SJCRH30 (cell line): ENCODE measurements around the gene GANAB. TPM values are rescaled to one million over a fixed set of nuclear protein-coding genes. Genes with fewer than 3 reads are reported as not detected.
A peak's percentile ranks its signal among the peaks of the same experiment; 100 is the strongest.
"Not testable (repeated sequence)": the region's sequence is repeated elsewhere in the genome, so short reads cannot be mapped to it uniquely, and the experiment has no call there.

ENCODE experiments used
- DNase-seq, 2 experiments: peaks; one replicate each; pipeline ENCODE4 v3.0.0-alpha.2; 2015 to 2020
- H3K27ac ChIP-seq: fragments of 250-450 bp; sonication (Bioruptor Pico); 2 replicates; pipeline ENCODE4 v1.5.1; 2020; ENCODE audit warnings: mild to moderate bottlenecking, moderate library complexity
- H3K27me3 ChIP-seq: fragments of 250-450 bp; sonication (Bioruptor Pico); 2 replicates; pipeline ENCODE4 v1.5.1; 2020; ENCODE audit warnings: mild to moderate bottlenecking, moderate library complexity
- H3K36me3 ChIP-seq: fragments of 250-450 bp; sonication (Bioruptor Pico); 2 replicates; pipeline ENCODE4 v1.5.1; 2020; ENCODE audit warnings: mild to moderate bottlenecking, moderate library complexity
- H3K4me1 ChIP-seq: fragments of 250-450 bp; sonication (Bioruptor Pico); 2 replicates; pipeline ENCODE4 v1.5.1; 2020; ENCODE audit warnings: mild to moderate bottlenecking, moderate library complexity
- H3K4me3 ChIP-seq: fragments of 250-450 bp; sonication (Bioruptor Pico); 2 replicates; pipeline ENCODE4 v1.5.1; 2020; ENCODE audit warnings: mild to moderate bottlenecking, moderate library complexity
- H3K9me3 ChIP-seq: fragments of 250-450 bp; sonication (Bioruptor Pico); replicated peaks from 2 replicates; pipeline ENCODE4 v1.5.1; 2020; ENCODE audit warnings: mild to moderate bottlenecking, moderate library complexity
- total RNA-seq: library from RNA; depleted of rRNA; stranded (reverse); fragments of >200 nt; shearing (Covaris generic); gene quantifications from 2 replicates; pipeline ENCODE4 v1.2.3, GENCODE V29; 2014

Gene GANAB
- total RNA-seq, 1 experiment from 2014 or later, result 210 TPM

DNA sequence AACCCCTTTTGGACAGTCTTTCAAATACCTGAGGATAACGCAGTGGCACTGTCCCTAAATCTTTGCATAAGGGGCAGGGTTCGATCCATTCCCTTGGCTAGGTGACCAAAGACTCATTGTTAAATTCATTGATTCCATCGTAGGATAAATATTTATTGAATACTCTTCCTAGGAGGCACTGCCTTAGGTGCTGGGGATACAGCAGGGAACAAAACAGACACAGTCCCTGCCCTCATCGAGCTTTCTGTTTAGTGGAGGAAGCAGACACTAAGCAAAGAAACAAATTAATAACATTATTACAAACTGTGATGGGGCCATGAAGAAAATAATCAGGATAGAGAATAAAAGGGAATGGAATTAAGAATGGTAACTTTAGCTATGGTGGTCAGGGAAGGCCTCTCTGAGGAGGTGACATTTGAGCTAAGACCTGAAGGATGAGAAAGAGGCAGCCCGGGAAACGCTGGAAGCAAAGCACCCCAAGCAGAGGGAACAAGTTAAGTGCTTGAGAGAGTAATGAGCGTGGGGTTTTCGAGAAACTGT lies 25.3 kb downstream of the GANAB start:
- no peaks in the 10 kb centered on the region for H3K27me3 ChIP-seq
- peaks cover 5% of the 10 kb centered on the region for H3K4me1 ChIP-seq
- no peak for DNase-seq

DNA sequence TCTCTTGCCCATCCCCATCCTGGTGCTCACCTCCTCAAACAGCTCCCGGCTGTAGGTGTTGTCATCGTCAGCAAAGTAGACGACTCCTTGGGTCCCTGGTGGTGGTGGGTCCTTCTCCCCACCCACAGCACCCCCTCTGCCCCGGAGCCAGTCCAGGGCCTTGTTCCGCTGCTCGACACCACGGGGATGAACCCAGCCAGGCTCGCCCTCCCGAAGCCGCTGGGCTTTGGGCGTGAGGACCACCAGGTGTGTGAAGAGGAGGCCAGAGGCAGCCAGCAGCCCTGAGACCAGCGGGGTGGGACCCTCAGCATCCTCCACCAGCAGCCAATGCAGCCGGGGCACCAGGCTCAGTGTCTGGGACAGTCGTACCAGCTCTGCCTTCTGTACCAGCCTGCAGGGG lies 29.5 kb downstream of the GANAB start:
- not testable (repeated sequence) for H3K4me1 ChIP-seq, DNase-seq, H3K9me3 ChIP-seq, H3K27ac ChIP-seq, H3K36me3 ChIP-seq, H3K4me3 ChIP-seq, H3K27me3 ChIP-seq

More for the DNA sequence above, 25.3 kb downstream of the GANAB start:
- Histone ChIP-seq H3K27ac (peak overlapping the region; percentile 51), H3K9me3 (no peaks in the 10 kb centered on the region), H3K36me3 (peaks cover 8% of the 10 kb centered on the region), H3K4me3 (peak overlapping the region; percentile 69)

DNA sequence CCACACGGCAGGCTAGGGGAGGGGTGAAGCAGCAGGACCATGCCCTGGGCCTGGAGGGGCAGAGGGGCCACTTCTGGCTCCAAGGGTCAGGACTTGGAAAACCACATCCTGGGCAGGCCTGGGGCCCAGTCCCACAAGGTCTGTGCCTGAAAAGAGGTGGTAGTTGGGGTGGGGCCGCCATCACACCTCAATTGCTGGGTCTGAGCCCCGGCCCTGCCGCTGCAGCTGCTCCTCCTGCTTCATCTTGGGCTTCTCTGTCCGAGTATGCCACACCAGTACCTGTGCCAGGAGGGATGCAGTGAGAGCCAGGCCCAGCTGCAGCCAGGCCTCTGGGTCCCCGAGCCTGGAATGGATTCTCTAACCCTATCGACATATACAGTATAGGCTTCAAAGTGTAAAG lies 30.9 kb downstream of the GANAB start:
- Histone ChIP-seq H3K36me3 (no peaks in the 10 kb centered on the region), H3K9me3 (no peaks in the 10 kb centered on the region), H3K4me1 (no peaks in the 10 kb centered on the region), H3K27me3 (no peaks in the 10 kb centered on the region), H3K4me3 (no peak overlapping the region), H3K27ac (no peak overlapping the region)
- no peak for DNase-seq

DNA sequence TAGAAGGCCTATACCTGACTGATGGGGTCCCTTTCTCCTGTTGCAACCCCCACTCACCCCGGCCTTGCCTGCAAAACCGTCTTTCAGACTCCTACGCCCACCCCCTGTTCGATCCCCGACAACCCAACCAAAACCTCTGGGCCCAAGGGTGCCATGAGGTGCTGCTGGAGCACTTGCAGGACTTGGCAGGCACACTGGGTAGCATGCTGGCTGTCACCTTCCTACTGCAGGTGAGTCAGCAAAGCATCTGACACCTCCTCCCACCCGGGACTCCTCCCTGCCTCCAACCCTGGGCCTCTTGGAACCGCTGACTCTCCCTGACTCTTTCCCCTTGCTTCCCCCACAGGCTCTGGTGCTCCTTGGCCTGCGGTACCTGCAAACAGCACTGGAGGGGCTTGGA lies 32.1 kb downstream of the GANAB start:
- H3K4me3 ChIP-seq, result no peak overlapping the region
- no peaks in the 10 kb centered on the region for H3K9me3 ChIP-seq
- no peak for DNase-seq
- H3K36me3 ChIP-seq, result no peaks in the 10 kb centered on the region
- H3K27ac ChIP-seq, result no peak overlapping the region
- H3K27me3 ChIP-seq, result no peaks in the 10 kb centered on the region
- H3K4me1 ChIP-seq, result no peaks in the 10 kb centered on the region

DNA sequence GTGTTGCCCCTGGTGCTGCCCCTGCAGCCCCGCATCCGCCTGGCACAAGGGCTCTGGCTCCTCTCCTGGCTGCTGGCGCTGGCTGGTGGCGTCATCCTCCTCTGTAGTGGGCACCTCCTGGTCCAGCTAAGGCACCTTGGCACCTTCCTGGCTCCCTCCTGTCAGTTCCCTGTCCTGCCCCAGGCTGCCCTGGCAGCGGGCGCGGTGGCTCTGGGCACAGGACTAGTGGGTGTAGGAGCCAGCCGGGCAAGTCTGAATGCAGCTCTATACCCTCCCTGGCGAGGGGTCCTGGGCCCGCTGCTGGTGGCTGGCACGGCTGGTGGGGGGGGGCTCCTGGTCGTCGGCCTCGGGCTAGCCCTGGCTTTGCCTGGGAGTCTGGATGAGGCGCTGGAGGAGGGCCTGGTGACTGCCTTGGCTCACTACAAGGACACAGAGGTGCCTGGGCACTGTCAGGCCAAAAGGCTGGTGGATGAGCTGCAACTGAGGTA lies 33.1 kb downstream of the GANAB start:
- no peak overlapping the region for H3K27ac ChIP-seq
- no peaks in the 10 kb centered on the region for H3K9me3 ChIP-seq
- DNase-seq, result no peak
- peak overlapping the region; percentile 79; the same call in 1 of the 2 replicates for H3K4me3 ChIP-seq
- H3K27me3 ChIP-seq, result no peaks in the 10 kb centered on the region
- H3K36me3 ChIP-seq, result no peaks in the 10 kb centered on the region
- H3K4me1 ChIP-seq, result no peaks in the 10 kb centered on the region

DNA sequence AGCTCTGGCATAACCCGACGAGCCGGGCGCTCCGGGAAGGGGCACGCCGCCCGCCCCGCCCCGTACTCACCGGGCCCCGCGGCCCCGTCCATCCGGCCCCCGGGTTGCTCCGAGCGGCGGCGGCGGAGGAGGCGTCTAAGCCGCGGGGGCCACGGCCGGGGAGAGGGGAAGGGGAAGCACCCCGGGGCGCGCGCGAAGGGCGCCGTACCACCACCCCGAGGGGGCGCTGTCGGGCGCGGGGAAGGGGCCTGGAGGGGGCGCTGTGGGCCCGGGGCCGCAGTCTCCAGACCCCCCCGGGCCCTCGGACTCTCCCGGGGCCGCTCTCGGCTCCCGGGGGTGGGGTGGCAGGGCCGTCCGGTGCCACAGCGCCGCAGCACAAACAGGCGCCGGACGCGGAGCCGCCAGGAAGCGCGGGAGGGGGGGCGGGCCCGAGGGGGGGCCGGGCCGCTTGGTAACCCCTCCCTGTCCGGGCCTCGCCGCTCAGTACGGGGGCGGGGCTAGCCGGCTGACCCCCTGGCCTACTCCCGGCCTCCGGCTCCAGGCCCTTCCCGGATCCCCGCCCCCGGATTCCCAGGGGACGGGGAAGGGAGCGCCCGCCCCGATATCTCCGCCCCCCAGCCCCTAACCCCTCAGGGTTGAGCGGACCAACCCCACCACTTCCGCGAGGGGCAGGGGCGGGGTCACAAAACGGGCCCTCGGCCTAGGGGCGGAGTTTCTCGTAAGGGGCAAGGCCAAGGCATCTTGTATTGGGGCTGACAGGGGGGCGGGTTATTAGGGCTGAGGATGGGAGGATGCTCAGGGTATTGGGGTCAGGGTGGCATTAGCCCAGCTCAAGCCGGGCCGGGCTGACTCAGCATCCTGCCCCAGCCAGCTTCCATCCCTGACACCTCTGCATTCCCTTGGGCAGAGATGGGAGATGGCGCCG lies 33.8 kb downstream of the GANAB start, which contains the start of the genes EML3 and ROM1:
Gene EML3 (minus strand): TSS at position 410 of the 925 bp plus-strand sequence. CDS start 318 bp downstream, at position 92.
Gene ROM1 (plus strand): TSS at position 892 of the 925 bp plus-strand sequence. CDS start 25 bp downstream, at position 917.
- H3K27me3 ChIP-seq, result no peaks in the 10 kb centered on the region
- no peaks in the 10 kb centered on the region for H3K4me1 ChIP-seq
- peak within 1 kb of the TSS; percentile 79 for H3K4me3 ChIP-seq
- peak within 1 kb of the TSS; percentile 45 for H3K27ac ChIP-seq
- H3K9me3 ChIP-seq, result no peaks in the 10 kb centered on the region
- peak; percentile 94 for DNase-seq
- no peaks in the 10 kb centered on the region for H3K36me3 ChIP-seq

DNA sequence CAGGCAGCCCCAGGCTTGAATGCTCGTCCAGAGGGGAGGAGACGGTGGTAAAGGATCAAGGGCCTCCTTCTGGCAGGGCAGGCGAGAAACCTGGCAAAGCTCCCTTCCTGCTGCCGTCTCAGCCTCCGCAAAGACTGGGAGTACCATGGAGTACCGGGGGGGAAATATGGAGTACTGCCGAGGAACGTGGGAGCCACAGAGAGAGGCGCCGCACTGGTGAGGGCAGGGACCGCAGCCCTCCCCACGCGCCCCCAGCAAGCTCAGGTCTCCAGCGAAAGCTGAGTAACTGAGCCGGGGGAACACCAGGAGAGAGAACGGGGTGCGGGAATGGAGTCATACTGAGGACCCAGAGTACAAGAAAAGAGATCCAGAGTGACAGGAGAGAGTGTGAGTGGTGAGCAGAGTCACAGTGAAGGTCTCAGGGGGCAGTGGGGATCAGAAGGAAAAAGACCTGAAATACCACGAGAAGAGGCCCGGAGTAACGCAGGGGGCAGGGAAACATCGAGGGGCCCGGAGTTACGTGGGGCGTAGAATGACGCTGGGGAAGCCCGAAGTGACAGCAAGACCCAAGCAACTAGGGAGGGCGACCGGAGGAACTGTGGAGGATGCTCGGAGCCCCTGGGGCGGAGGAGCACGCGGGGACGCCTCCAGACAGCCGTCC lies 34.6 kb downstream of the GANAB start:
- peak; percentile 54 to 62 for DNase-seq
- H3K27ac ChIP-seq, result peak overlapping the region; percentile 45
- H3K36me3 ChIP-seq, result no peaks in the 10 kb centered on the region

DNA sequence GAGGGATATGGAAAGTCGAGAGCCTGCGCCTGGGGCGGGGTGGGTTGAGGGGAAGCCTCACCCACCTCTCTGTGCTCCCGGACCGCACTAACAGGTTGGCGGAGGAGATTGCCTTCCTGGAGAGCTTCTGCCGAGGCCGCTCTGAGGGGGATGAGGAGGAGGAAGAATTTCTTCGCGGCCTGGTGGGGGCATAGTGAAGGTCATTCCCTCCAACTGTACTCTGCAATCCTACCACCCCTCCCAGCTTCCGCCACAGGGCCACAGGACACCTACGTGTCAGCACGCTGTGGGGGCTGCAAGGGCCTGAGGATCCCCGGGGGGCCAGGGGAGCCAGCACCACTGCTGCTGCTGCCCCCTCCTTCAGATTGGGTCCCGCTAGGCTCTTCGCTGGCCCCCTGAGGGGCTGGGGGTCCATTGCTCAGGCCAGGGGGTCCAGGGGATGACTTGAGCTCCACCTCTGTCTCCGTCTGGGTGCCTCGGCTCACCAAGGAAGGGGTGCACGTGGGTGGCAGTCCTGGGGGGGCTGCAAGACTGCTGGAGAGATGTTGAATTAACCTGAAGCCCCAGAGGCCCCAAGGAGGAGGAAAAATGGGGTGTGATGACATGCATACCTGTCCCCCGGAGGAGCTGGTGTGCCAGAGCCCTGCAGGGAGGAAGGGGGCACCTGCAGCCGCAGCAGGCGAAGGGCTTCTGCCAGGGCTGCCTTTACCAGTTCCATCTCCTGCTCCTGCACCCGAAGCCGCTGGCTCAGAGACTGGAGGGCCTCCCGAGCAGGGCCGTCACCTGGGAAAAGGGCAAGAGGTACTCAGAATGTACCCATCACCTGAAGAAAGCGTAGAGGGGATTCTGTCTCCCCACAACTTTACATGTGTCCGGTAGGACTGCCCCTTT lies 35.4 kb downstream of the GANAB start:
- Histone ChIP-seq H3K4me3 (peak overlapping the region; percentile 79), H3K36me3 (no peaks in the 10 kb centered on the region), H3K9me3 (no peaks in the 10 kb centered on the region), H3K4me1 (no peaks in the 10 kb centered on the region), H3K27ac (peak overlapping the region; percentile 45; the same call in 1 of the 2 replicates), H3K27me3 (no peaks in the 10 kb centered on the region)
- DNase-seq, result no peak

More for the DNA sequence above, 34.6 kb downstream of the GANAB start:
- peak overlapping the region; percentile 79 for H3K4me3 ChIP-seq
- no peaks in the 10 kb centered on the region for H3K4me1 ChIP-seq
- H3K9me3 ChIP-seq, result no peaks in the 10 kb centered on the region
- H3K27me3 ChIP-seq, result no peaks in the 10 kb centered on the region

DNA sequence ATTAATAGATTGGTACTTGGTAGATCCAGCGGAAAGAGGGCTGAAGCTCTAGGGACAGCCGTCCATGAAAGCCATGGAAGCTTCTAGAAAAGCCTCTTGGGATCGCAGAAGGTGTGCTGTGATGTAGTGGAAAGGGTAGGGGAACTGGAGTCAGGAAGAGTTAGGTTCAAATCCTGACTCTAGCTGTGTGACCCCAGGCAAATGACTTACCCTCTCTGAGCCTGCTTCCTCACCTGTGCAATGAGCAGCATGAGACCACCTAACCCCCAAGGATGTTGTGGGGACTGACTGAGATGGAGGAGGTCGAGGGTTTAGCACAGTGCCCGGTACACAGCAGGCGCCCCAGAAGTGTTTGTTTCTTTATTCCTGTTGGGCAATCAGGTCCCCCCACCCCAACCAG lies 36.0 kb downstream of the GANAB start:
- H3K9me3 ChIP-seq, result no peaks in the 10 kb centered on the region
- H3K4me1 ChIP-seq, result no peaks in the 10 kb centered on the region
- no peaks in the 10 kb centered on the region for H3K36me3 ChIP-seq
- no peaks in the 10 kb centered on the region for H3K27me3 ChIP-seq
- H3K4me3 ChIP-seq, result no peak overlapping the region
- H3K27ac ChIP-seq, result no peak overlapping the region
- no peak for DNase-seq

DNA sequence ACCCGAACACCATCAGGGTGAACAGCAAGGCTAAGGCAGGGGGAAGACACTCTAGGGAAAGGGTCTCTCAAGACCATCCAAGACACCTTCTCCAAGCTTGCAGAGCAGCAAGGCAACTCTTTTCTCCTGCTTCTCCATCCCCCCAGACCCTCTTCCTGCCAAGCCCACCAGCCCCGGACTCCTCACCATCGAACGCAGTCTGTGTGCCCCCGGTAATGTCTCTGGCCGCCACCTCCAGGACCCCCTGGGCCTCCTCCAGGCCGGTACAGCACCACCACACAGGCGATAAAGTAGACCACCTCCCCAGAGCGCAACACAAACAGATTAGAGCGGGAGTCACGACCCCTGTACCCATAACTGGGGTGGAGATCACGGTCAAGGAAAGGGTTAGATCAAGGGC lies 37.6 kb downstream of the GANAB start:
- no peak for DNase-seq
- H3K9me3 ChIP-seq, result no peaks in the 10 kb centered on the region
- no peaks in the 10 kb centered on the region for H3K36me3 ChIP-seq
- H3K4me1 ChIP-seq, result no peaks in the 10 kb centered on the region
- no peaks in the 10 kb centered on the region for H3K27me3 ChIP-seq
- no peak overlapping the region for H3K4me3 ChIP-seq
- no peak overlapping the region for H3K27ac ChIP-seq

DNA sequence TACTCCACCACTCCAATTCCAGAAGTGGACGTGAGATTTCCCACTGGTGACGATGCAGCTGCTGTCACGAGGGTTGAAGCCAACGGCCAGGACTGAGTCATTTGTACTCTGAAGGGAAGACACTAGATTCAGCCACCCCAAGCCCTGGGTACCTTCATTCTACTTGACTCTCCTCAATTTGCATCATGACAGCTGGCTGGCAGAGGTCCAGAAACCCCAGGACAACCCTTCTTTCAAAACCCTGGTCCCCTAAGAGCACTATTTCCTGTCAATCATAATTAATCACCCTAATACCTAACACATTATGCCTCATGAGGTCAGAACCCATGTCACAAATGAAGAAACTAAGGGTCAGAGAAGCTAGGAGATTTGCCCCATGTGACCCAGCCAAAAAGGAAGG lies 38.7 kb downstream of the GANAB start:
- no peak overlapping the region for H3K4me3 ChIP-seq
- H3K9me3 ChIP-seq, result no peaks in the 10 kb centered on the region
- H3K36me3 ChIP-seq, result no peaks in the 10 kb centered on the region
- no peaks in the 10 kb centered on the region for H3K27me3 ChIP-seq
- no peak overlapping the region for H3K27ac ChIP-seq
- no peak for DNase-seq
- no peaks in the 10 kb centered on the region for H3K4me1 ChIP-seq

DNA sequence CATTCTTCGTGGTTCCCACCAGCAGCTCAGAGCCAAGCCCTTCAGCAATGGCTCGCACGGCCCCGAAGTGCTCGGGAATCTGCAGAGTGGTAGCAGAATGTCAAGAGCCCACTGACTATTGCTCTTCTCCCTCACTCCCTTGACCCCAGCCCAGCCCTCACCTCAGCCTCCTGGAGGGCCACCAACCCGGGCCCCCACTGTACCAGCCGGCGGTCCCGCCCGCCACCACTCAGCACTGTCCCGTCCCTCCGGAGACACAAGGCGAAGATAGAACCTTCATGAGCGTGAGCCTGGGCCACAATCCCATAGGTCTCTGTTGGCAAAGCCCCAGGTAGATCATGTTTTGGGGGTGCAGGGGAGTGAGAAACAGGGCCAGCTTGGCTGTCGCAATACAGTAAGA lies 40.5 kb downstream of the GANAB start:
- DNase-seq, result no peak
- no peaks in the 10 kb centered on the region for H3K36me3 ChIP-seq
- H3K9me3 ChIP-seq, result no peaks in the 10 kb centered on the region
- no peaks in the 10 kb centered on the region for H3K4me1 ChIP-seq
- H3K27ac ChIP-seq, result no peak overlapping the region
- no peak overlapping the region for H3K4me3 ChIP-seq
- no peaks in the 10 kb centered on the region for H3K27me3 ChIP-seq

DNA sequence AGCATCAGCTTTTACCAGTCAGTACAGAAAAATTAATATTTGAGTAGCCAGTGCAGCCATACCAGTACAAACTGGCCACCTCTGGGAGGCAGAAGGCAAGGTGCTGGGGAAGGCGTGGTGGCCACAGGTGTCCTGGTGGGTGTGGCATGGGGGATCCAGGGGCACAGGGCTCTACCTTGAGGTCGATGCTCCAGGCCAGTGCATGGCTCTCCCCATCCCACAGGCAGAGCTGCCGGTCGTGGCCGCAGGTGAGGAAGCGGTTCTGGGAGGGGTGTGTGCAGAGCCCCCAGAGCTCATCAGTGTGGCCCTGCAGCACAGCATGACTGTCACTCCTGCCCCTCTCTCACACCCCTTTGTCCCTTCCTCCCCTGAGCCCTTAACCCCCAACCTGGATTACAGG lies 40.9 kb downstream of the GANAB start:
- no peak for DNase-seq
- no peaks in the 10 kb centered on the region for H3K27me3 ChIP-seq
- H3K36me3 ChIP-seq, result no peaks in the 10 kb centered on the region
- H3K27ac ChIP-seq, result no peak overlapping the region
- no peak overlapping the region for H3K4me3 ChIP-seq
- peaks cover under 1% of the 10 kb centered on the region; the same call in 1 of the 2 replicates for H3K4me1 ChIP-seq
- no peaks in the 10 kb centered on the region for H3K9me3 ChIP-seq
